Measurements from ENCODE around the gene RPIA.
"Not testable (repeated sequence)": the region's sequence is repeated elsewhere in the genome, so short reads cannot be mapped to it uniquely, and the experiment has no call there.

- not testable (repeated sequence) for TF ChIP-seq SP1 (IDR thresholded peaks at IDR 0.05); CTCF (IDR thresholded peaks at IDR 0.05; ENCODE audit: low read depth, low read length, missing input control); JUND (IDR thresholded peaks at IDR 0.05); GABPA (IDR thresholded peaks at IDR 0.05 in 1 of 2, conservative IDR thresholded peaks at IDR 0.05 in 1 of 2); TAF1 (conservative IDR thresholded peaks at IDR 0.05); HNF4G (IDR thresholded peaks at IDR 0.05); YY1 (IDR thresholded peaks at IDR 0.05); EGR1 (IDR thresholded peaks at IDR 0.05; ENCODE audit: low read depth in 2 of 2); MAX (IDR thresholded peaks at IDR 0.05); ZBTB33 (IDR thresholded peaks at IDR 0.05); REST (IDR thresholded peaks at IDR 0.05); FOXA1 (IDR thresholded peaks at IDR 0.05); HNF4A (conservative IDR thresholded peaks at IDR 0.05); RAD21 (IDR thresholded peaks at IDR 0.05)
Measured at GRCh38 chr2:88789213-88789612, 97.7 kb downstream of the RPIA start.

All from liver (tissue), 3 donors.